GM12874 (cell line): ENCODE measurements around the gene DOCK4.

Experiments
- CTCF ChIP-seq: IDR thresholded peaks from 2 replicates; pipeline ENCODE4 v1.5.1; 2011; ENCODE audit warnings: low read depth, mild to moderate bottlenecking, control low read depth, low read length, moderate library complexity; ENCODE audit not compliant: insufficient read depth

DOCK4 gene

DNA sequence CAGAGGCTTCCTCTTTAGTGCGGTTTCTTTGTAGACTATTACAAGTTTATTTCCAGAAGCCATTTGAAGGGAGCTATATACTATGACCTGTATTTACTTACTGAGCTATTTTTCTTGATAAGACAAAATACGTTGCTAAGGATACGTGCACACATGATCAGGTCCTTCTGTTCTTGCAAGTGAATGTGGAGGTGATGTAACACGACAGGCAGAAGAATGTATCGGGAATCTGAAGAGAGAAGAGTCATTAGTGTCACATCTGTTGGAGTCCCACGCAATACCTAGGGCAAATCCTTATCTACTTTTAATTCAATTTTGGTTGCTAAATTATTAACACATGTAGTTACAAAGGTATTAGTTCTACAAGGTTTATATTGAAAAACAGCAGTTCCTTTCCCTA, 359.3 kb downstream of the DOCK4 start:
- TF ChIP-seq CTCF = no peak

DNA sequence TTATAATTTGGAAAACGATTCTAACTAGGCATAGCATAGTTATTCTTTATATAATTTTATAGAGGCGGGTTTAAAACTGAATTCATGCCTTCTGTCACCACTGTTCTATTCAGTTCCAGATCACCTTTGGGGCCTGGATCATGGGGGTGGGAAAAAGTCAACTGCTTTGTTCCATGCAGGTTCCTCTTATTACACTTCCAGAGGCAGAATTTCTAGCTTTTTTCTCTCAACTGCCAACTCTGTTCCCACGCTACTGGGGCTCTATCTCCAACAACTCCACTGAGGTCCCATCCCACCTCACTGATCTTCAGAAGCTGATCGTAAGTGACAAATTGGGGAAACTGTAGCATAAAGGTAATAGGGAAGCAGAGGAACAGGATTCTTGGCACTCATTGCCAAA, 360.3 kb downstream of the DOCK4 start:
- no peak for TF ChIP-seq CTCF

DNA sequence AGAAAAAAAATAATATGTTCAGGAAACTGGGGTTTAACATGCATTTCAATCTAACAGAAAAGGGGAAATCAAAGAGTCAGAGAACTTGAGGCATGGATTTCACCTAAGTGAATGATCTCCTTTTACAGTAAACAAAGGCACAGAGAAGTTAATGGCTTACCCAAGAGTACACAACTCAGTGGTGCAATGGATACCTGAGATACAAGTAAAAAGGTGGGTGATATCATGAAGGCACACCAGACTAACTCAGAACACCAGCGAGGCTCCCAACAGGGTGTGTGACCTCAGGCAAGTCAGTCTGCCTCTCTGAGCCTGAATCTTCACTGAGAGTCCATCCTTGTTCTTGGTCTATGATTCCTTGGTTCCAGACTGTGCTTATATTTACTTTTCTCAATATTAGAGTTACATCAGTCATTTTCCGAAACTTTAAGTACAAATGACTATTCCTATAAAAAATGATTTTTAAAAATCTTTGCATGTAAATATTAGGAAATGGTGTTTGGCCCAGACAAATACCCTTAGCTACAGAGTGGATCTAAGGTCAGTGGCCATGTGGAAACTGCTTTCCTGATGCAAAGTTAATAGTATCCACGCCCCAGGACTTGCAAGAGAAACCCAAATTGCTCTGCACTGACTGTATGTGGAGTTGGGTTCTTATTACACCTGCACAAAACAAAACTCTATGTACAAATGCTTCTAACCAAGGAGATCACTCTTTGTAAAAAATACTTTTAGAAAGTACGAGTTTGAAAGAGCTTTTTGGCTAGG, 361.1 kb downstream of the DOCK4 start:
- no peak for TF ChIP-seq CTCF

- TF ChIP-seq CTCF = no peak
Observed at GRCh38 chr7:111842491-111842890, 363.7 kb downstream of the DOCK4 start.

DNA sequence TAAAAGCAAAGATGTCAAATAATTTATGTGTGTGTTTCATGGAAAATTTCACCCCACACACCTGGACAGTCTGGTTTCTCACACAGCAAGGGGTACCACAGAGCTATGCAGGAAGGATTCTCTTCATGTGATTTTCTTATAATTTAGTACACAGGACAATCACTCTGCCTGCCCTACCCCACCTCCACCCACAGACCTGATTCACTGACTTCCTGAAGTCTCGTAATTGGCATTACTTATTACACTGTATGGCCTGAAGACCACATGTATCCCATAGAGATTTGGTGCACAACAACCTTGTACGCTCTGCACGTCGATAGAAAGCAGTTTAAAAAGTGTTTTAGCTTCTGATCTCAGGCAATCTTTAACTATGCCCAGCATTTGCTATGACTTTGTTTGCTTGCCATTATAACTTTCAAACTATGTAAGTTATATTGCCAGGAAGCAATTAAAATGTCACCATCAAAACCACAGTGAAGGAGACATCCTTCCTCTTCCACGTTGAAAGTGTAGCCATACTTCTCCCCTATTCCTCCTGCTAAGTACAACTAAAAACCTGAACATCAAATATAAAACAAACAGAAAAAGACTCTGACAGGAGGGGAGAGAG, 364.5 kb downstream of the DOCK4 start:
- no peak for TF ChIP-seq CTCF

DNA sequence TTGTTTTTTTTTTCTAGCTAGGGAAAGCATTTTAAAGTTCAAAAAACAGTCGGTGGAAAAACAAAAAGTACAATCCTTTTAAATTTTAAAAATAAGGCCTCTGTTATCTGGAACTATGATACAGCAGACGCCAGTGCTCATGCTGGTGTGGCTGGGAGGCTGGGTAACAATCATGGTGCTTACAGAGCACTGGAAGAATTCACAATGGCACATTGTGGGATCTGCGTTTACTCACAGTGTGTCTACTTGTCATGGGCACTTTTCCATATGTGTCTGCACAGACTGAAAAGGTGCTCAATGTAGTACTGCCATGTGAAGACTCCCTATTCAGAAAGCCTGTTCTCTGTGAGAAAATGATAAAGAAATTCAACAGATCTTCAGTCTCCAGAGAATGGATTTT, 365.7 kb downstream of the DOCK4 start:
- no peak for TF ChIP-seq CTCF

- TF ChIP-seq CTCF = no peak
Observed at GRCh38 chr7:111839261-111839660, 366.9 kb downstream of the DOCK4 start.
